MM.1S (cell line): ENCODE measurements around the gene ITSN1.

ENCODE experiments used
- DNase-seq: peaks from one replicate; pipeline ENCODE4 v3.0.0-alpha.2; 2015
- H2AFZ ChIP-seq: fragments of 300-600 bp; sonication (generic); 2 replicates; pipeline ENCODE4 v1.6.0; 2016; ENCODE audit warnings: antibody characterized with exemption, low read length
- H3F3A ChIP-seq: fragments of 300-600 bp; sonication (generic); 2 replicates; pipeline ENCODE4 v1.6.1; 2016; ENCODE audit warnings: mild to moderate bottlenecking, antibody characterized with exemption, low read length, moderate library complexity, mixed read lengths; ENCODE audit not compliant: insufficient read depth
- H3K27ac ChIP-seq: fragments of 300-600 bp; sonication (generic); 2 replicates; pipeline ENCODE4 v1.5.1; 2016; ENCODE audit warnings: mild to moderate bottlenecking, low read length
- H3K27me3 ChIP-seq: fragments of 300-600 bp; sonication (generic); replicated peaks from 2 replicates; pipeline ENCODE4 v1.6.0; 2016; ENCODE audit warnings: low read length; ENCODE audit not compliant: insufficient read depth
- H3K36me3 ChIP-seq: fragments of 300-600 bp; sonication (generic); replicated peaks from 2 replicates; pipeline ENCODE4 v1.6.1; 2016; ENCODE audit warnings: mild to moderate bottlenecking, low read length, mixed read lengths; ENCODE audit not compliant: insufficient read depth
- H3K4me1 ChIP-seq: fragments of 300-600 bp; sonication (generic); 2 replicates; pipeline ENCODE4 v1.6.1; 2016; ENCODE audit warnings: low read length, mixed read lengths
- H3K4me2 ChIP-seq: fragments of 300-600 bp; sonication (generic); 2 replicates; pipeline ENCODE4 v1.6.0; 2016; ENCODE audit warnings: low read depth, low read length
- H3K4me3 ChIP-seq: fragments of 300-600 bp; sonication (generic); 2 replicates; pipeline ENCODE4 v1.5.1; 2016; ENCODE audit warnings: low read length, mixed read lengths
- H3K79me2 ChIP-seq: fragments of 300-600 bp; sonication (generic); 2 replicates; pipeline ENCODE4 v1.6.1; 2016; ENCODE audit warnings: mixed run types, low read length, mixed read lengths
- H3K9ac ChIP-seq: fragments of 300-600 bp; sonication (generic); 2 replicates; pipeline ENCODE4 v1.6.1; 2016; ENCODE audit warnings: low read length, mixed read lengths
- H3K9me2 ChIP-seq: fragments of 300-600 bp; sonication (generic); replicated peaks from 2 replicates; pipeline ENCODE4 v1.6.1; 2016; ENCODE audit warnings: mild to moderate bottlenecking, low read length, mixed read lengths; ENCODE audit not compliant: insufficient read depth
- H3K9me3 ChIP-seq: fragments of 300-600 bp; sonication (generic); replicated peaks from 2 replicates; pipeline ENCODE4 v1.6.1; 2016; ENCODE audit warnings: mild to moderate bottlenecking, low read length, mixed read lengths; ENCODE audit not compliant: insufficient read depth
- H4K20me1 ChIP-seq: fragments of 300-600 bp; sonication (generic); 2 replicates; pipeline ENCODE4 v1.6.1; 2016; ENCODE audit warnings: mild to moderate bottlenecking, low read length, moderate library complexity, mixed read lengths; ENCODE audit not compliant: insufficient read depth
- CTCF ChIP-seq: fragments of 300-600 bp; sonication (generic); IDR thresholded peaks from 2 replicates; pipeline ENCODE4 v1.5.1; 2016; ENCODE audit warnings: antibody characterized with exemption, low read length, mixed read lengths
- EZH2 ChIP-seq: fragments of 300-600 bp; sonication (generic); optimal IDR thresholded peaks from 2 replicates; pipeline ENCODE3; 2017; ENCODE audit warnings: low read depth, mild to moderate bottlenecking, antibody characterized with exemption, low read length, mixed read lengths
- EZH2phosphoT487 ChIP-seq: fragments of 300-600 bp; sonication (generic); IDR thresholded peaks from 2 replicates; pipeline ENCODE4 v1.6.1; 2018; ENCODE audit warnings: antibody characterized with exemption, low read length

The ITSN1 gene

GRCh38 chr21:33829844-33830243 is 187.5 kb downstream of the ITSN1 start:
- Histone ChIP-seq H3K9me3 (no peaks in the 10 kb centered on the region), H4K20me1 (no peaks in the 10 kb centered on the region), H3K4me1 (no peaks in the 10 kb centered on the region), H3K27ac (no peak overlapping the region), H3K9ac (no peak overlapping the region), H3K9me2 (no peaks in the 10 kb centered on the region), H2AFZ (no peak overlapping the region), H3K36me3 (no peaks in the 10 kb centered on the region), H3K4me3 (no peak overlapping the region), H3K79me2 (no peaks in the 10 kb centered on the region), H3K4me2 (no peak overlapping the region), H3F3A (no peaks in the 10 kb centered on the region), H3K27me3 (no peaks in the 10 kb centered on the region)
- DNase-seq, result no peak
- TF ChIP-seq CTCF, result no peak
- no peak for TF ChIP-seq EZH2phosphoT487
- TF ChIP-seq EZH2, result no peak

GRCh38 chr21:33831962-33832659 is 189.8 kb downstream of the ITSN1 start:
- H3K9me2 ChIP-seq, result no peaks in the 10 kb centered on the region
- no peaks in the 10 kb centered on the region for H3K4me1 ChIP-seq
- TF ChIP-seq EZH2 (no peak), CTCF (no peak), EZH2phosphoT487 (no peak)
- H4K20me1 ChIP-seq, result no peaks in the 10 kb centered on the region
- no peak for DNase-seq
- H3K4me2 ChIP-seq, result no peak overlapping the region
- no peaks in the 10 kb centered on the region for H3K27me3 ChIP-seq
- no peaks in the 10 kb centered on the region for H3F3A ChIP-seq
- no peak overlapping the region for H3K9ac ChIP-seq
- no peaks in the 10 kb centered on the region for H3K79me2 ChIP-seq
- no peaks in the 10 kb centered on the region for H3K9me3 ChIP-seq
- no peaks in the 10 kb centered on the region for H3K36me3 ChIP-seq
- H3K4me3 ChIP-seq, result no peak overlapping the region
- H2AFZ ChIP-seq, result no peak overlapping the region
- H3K27ac ChIP-seq, result no peak overlapping the region

GRCh38 chr21:33834801-33835500 is 192.7 kb downstream of the ITSN1 start:
- DNase-seq, result no peak
- Histone ChIP-seq H3K4me2 (no peak overlapping the region), H3K9me2 (no peaks in the 10 kb centered on the region), H4K20me1 (no peaks in the 10 kb centered on the region), H3K9me3 (no peaks in the 10 kb centered on the region), H3K4me1 (no peaks in the 10 kb centered on the region), H3F3A (no peaks in the 10 kb centered on the region), H2AFZ (no peak overlapping the region), H3K79me2 (no peaks in the 10 kb centered on the region), H3K27me3 (no peaks in the 10 kb centered on the region), H3K4me3 (no peak overlapping the region), H3K27ac (no peak overlapping the region), H3K9ac (no peak overlapping the region), H3K36me3 (no peaks in the 10 kb centered on the region)
- no peak for TF ChIP-seq CTCF
- TF ChIP-seq EZH2phosphoT487, result no peak
- TF ChIP-seq EZH2, result no peak
